Kidney (tissue), 14 donors: ENCODE measurements around the gene ADAMTS3. TPM values are rescaled to one million over a fixed set of nuclear protein-coding genes. Genes with fewer than 3 reads are reported as not detected.

Source experiments
- DNase-seq, 5 donors: peaks; one replicate each; pipeline ENCODE4 v3.0.0-alpha.2; 2013 to 2020
- FAIRE-seq: peaks from 2 replicates; lab custom pipeline; 2012; peaks lifted over from hg19 to GRCh38; lab: Jason Lieb, UNC
- H3K27ac ChIP-seq, 2 donors: one replicate each; pipeline ENCODE4 v1.7.0; 2013; ENCODE audit warnings: low read depth in 2 of 2, low read length in 2 of 2, inconsistent platforms in 1 of 2
- H3K27me3 ChIP-seq: one replicate; pipeline ENCODE4 v1.7.1; 2013; ENCODE audit warnings: low read length, inconsistent platforms; ENCODE audit not compliant: control insufficient read depth, insufficient read depth
- H3K36me3 ChIP-seq, 3 donors: one replicate each; pipeline versions ENCODE4 v1.7.0 to v1.7.1; 2013; ENCODE audit warnings: low read length in 3 of 3, control low read depth in 1 of 3, inconsistent platforms in 1 of 3; ENCODE audit not compliant: insufficient read depth in 3 of 3, control insufficient read depth in 2 of 3
- H3K4me1 ChIP-seq, 3 donors: one replicate each; pipeline versions ENCODE4 v1.7.0 to v1.7.1; 2013; ENCODE audit warnings: low read length in 3 of 3, inconsistent platforms in 1 of 3, low read depth in 1 of 3; ENCODE audit not compliant: control insufficient read depth in 2 of 3, insufficient read depth in 2 of 3
- H3K4me3 ChIP-seq, 3 donors: one replicate each; pipeline versions ENCODE4 v1.7.0 to v1.8.1; 2013; ENCODE audit warnings: low read length in 3 of 3, control low read depth in 1 of 3, inconsistent platforms in 1 of 3
- H3K9ac ChIP-seq, 3 donors: one replicate each; pipeline versions ENCODE4 v1.7.0 to v1.7.1; 2013; ENCODE audit warnings: low read length in 3 of 3, control low read depth in 1 of 3, inconsistent platforms in 1 of 3
- H3K9me3 ChIP-seq, 3 donors: one replicate each; pipeline versions ENCODE4 v1.7.0 to v1.7.1; 2013; ENCODE audit warnings: low read length in 3 of 3, control low read depth in 1 of 3, inconsistent platforms in 1 of 3; ENCODE audit not compliant: control insufficient read depth in 2 of 3, insufficient read depth in 1 of 3
- CTCF ChIP-seq: IDR thresholded peaks from 3 replicates; pipeline ENCODE4 v1.5.1; 2012; ENCODE audit warnings: mild to moderate bottlenecking, moderate library complexity, borderline replicate concordance; ENCODE audit not compliant: insufficient read depth; ENCODE audit errors: extremely low read depth
- intact Hi-C: fragments of 100-400 bp; cut with DNase I; formaldehyde crosslinking; loops from one replicate; pipeline ENCODE4 v1.11.1; 2022
- polyA plus RNA-seq: library from polyadenylated mRNA; stranded (reverse); fragments of 350-450 nt; fragmentation: Illumina TruSeq; extraction: RNeasy Lipid Tissue Mini Kit (QIAGEN cat#74804); gene quantifications from one replicate; pipeline ENCODE4 v1.2.3, GENCODE V29; 2014; ENCODE audit warnings: low read depth, low replicate concordance; ENCODE audit not compliant: insufficient read depth
- total RNA-seq: library from RNA; stranded (reverse); fragmentation: NEBNext Ultra II Directional; extraction: Animal tissue kit (Norgen Biotek cat#: 25700); gene quantifications from one replicate; pipeline ENCODE4 v1.2.1, GENCODE V29; 2021
- donor health status: control.
- donor health status: control.
- donor health status: control.
- donor health status: control.
- donor health status: control.
- donor health status: DM: yes; HTN: yes; CAD: no.
- donor health status: Normal renal cell carcinoma (clear cell type).

Gene ADAMTS3
- total and polyA plus RNA-seq, 2 donors from 2014 or later = 0.56 to 4.2 TPM

- no peak overlapping the region for H3K9ac ChIP-seq
- H3K4me3 ChIP-seq = no peak overlapping the region
- no peak overlapping the region for H3K27ac ChIP-seq
- DNase-seq = no peak
- FAIRE-seq = no peak
- no peaks in the 10 kb centered on the region for H3K36me3 ChIP-seq
- TF ChIP-seq CTCF = no peak
- H3K27me3 ChIP-seq = no peaks in the 10 kb centered on the region
- H3K4me1 ChIP-seq = no peaks in the 10 kb centered on the region
- no peaks in the 10 kb centered on the region for H3K9me3 ChIP-seq
- intact Hi-C loops = no loop called here
These were observed 32.6 kb downstream of the ADAMTS3 start for GRCh38 chr4:72536443-72536842.

- no peak overlapping the region for H3K27ac ChIP-seq
- intact Hi-C loops = no loop called here
- TF ChIP-seq CTCF = no peak
- no peaks in the 10 kb centered on the region for H3K36me3 ChIP-seq
- H3K9me3 ChIP-seq = no peaks in the 10 kb centered on the region
- H3K27me3 ChIP-seq = no peaks in the 10 kb centered on the region
- DNase-seq (no peak), FAIRE-seq (no peak)
- H3K9ac ChIP-seq = no peak overlapping the region
- no peak overlapping the region for H3K4me3 ChIP-seq
- H3K4me1 ChIP-seq = no peaks in the 10 kb centered on the region
These were observed 37.2 kb downstream of the ADAMTS3 start for GRCh38 chr4:72531768-72532290.

- Histone ChIP-seq H3K4me3 (no peak overlapping the region), H3K27me3 (no peaks in the 10 kb centered on the region), H3K27ac (no peak overlapping the region), H3K9me3 (no peaks in the 10 kb centered on the region), H3K9ac (no peak overlapping the region), H3K36me3 (no peaks in the 10 kb centered on the region), H3K4me1 (no peaks in the 10 kb centered on the region)
- DNase-seq (no peak), FAIRE-seq (no peak)
- TF ChIP-seq CTCF = no peak
- intact Hi-C loops = no loop called here
These were observed 37.7 kb downstream of the ADAMTS3 start for GRCh38 chr4:72531322-72531721.
